Lung (tissue), 12 donors: ENCODE measurements around the gene LTF. TPM values are rescaled to one million over a fixed set of nuclear protein-coding genes. Genes with fewer than 3 reads are reported as not detected.

Source experiments
- ATAC-seq: fragments of 200-7000 bp; cut with Tn5 transposase; one replicate; pipeline ENCODE4 v1.9.1; 2020; ENCODE audit warnings: moderate number of reproducible peaks; ENCODE audit not compliant: insufficient read depth, low FRiP score
- DNase-seq, 3 donors: peaks; one replicate each; pipeline ENCODE4 v3.0.0-alpha.2; 2013 to 2017
- H3K27ac ChIP-seq, 2 donors: one replicate each; pipeline ENCODE4 v1.5.1; 2013; ENCODE audit warnings: mild to moderate bottlenecking in 2 of 2, moderate library complexity in 2 of 2, control low read depth in 1 of 2, inconsistent platforms in 1 of 2, low read depth in 1 of 2, low read length in 1 of 2
- H3K27me3 ChIP-seq, 3 donors: one replicate each; pipeline ENCODE4 v1.5.1; 2013; ENCODE audit warnings: low read length in 2 of 3; ENCODE audit not compliant: control insufficient read depth in 3 of 3, insufficient read depth in 3 of 3
- H3K36me3 ChIP-seq, 4 donors: one replicate each; pipeline ENCODE4 v1.5.1; 2013; ENCODE audit warnings: low read length in 4 of 4, mild to moderate bottlenecking in 1 of 4, moderate library complexity in 1 of 4; ENCODE audit not compliant: control insufficient read depth in 4 of 4, insufficient read depth in 4 of 4
- H3K4me1 ChIP-seq, 5 donors: one replicate each; pipeline ENCODE4 v1.5.1; 2013; ENCODE audit warnings: low read length in 5 of 5, mild to moderate bottlenecking in 2 of 5, moderate library complexity in 1 of 5; ENCODE audit not compliant: control insufficient read depth in 5 of 5, insufficient read depth in 5 of 5
- H3K4me3 ChIP-seq: one replicate; pipeline ENCODE4 v1.5.1; 2013; ENCODE audit warnings: mild to moderate bottlenecking, control low read depth, moderate library complexity
- H3K9ac ChIP-seq, 2 donors: one replicate each; pipeline ENCODE4 v1.5.1; 2013; ENCODE audit warnings: low read length in 2 of 2, control low read depth in 1 of 2; ENCODE audit not compliant: insufficient read depth in 1 of 2
- H3K9me3 ChIP-seq, 4 donors: one replicate each; pipeline ENCODE4 v1.5.1; 2013; ENCODE audit warnings: low read length in 3 of 4, mild to moderate bottlenecking in 1 of 4, moderate library complexity in 1 of 4; ENCODE audit not compliant: control insufficient read depth in 4 of 4, insufficient read depth in 3 of 4
- WGBS, 2 donors: extraction: QIAGEN DNeasy Blood & Tissue Kit; methylation state at CpG; one replicate each; pipeline ENCODE4 v1.1.7; 2013; 5-methylcytosine and 5-hydroxymethylcytosine counted together
- polyA plus RNA-seq, 2 donors: library from polyadenylated mRNA; stranded (reverse); fragments of 200-250 nt; gene quantifications; one replicate each; pipeline ENCODE4 v1.2.1, GENCODE V29; 2013
- total RNA-seq, 2 donors: library from RNA; depleted of rRNA in 1 of 2; stranded (reverse); fragments of >200 nt in 1 of 2; gene quantifications; one replicate each; pipeline ENCODE4 v1.2.1, GENCODE V29; 2014 to 2021
- TF ChIP-seq, protein P1 (sequence below): IDR thresholded peaks from 2 replicates; pipeline ENCODE4 v1.5.1; 2012; ENCODE audit warnings: mild to moderate bottlenecking; ENCODE audit errors: control extremely low read depth, extremely low read depth
- donor health status: control.
- donor health status: control.
- donor health status: Bipolar disorder and iron deficiency.
- donor health status: healthy.
- donor health status: DM: yes; HTN: yes; CAD: no.

Gene LTF
- total and polyA plus RNA-seq, 4 donors, result 12.9 to 188 (median 101) TPM

DNA sequence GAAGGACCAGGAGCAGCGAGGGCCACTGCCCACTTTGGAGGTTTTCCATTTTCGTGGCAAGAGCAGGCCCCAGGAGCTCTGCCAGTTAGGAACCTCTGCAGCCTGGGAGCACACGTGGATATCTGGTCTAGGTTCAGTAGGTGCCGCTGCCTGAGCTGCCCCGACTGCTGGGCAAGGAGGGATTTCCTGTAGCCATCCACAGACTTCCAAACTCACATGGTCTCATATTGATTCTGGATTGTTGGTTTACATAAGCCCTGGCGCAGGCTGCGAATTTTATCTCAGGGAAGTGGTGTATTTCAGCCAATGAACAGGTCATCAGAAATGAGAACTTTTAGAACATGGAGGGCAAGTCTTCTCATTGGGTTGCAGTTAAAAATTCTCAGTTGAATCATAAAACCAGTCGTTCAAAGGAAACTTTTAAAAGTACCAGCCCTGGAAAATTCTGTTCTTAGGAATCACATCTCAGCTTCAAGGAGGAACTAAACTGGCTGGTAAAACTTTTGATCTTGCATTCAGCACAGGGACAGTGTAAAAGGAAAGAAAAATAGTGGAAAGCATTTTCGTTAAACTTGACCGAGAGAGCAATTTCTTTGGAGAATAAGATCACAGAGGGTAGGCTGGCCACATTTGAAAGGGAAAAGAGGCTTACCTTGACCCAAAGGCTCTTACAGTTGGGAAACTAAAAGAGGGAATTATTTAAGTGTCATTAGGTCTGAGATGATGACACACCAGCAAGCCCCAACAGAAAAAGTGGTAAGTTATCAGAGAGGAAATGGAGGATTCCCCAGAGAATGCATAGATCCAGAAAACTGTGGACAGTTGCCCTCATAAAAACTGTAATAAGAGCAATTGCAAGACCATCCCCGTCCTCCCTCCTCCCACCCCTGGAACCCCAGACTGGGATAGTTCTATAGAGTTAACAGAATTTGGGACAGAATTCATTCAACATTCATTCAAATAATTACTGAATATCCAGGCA, 26.7 kb upstream of the LTF start:
- H3K9ac ChIP-seq, result no peak overlapping the region
- H3K4me1 ChIP-seq, result no peaks in the 10 kb centered on the region
- H3K4me3 ChIP-seq, result no peak overlapping the region
- DNase-seq (no peak), ATAC-seq (no peak)
- peaks cover 0 to 3% (median 0%) of the 10 kb centered on the region in 3 donors for H3K27me3 ChIP-seq
- TF ChIP-seq, protein P1, sequence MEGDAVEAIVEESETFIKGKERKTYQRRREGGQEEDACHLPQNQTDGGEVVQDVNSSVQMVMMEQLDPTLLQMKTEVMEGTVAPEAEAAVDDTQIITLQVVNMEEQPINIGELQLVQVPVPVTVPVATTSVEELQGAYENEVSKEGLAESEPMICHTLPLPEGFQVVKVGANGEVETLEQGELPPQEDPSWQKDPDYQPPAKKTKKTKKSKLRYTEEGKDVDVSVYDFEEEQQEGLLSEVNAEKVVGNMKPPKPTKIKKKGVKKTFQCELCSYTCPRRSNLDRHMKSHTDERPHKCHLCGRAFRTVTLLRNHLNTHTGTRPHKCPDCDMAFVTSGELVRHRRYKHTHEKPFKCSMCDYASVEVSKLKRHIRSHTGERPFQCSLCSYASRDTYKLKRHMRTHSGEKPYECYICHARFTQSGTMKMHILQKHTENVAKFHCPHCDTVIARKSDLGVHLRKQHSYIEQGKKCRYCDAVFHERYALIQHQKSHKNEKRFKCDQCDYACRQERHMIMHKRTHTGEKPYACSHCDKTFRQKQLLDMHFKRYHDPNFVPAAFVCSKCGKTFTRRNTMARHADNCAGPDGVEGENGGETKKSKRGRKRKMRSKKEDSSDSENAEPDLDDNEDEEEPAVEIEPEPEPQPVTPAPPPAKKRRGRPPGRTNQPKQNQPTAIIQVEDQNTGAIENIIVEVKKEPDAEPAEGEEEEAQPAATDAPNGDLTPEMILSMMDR, result no peak
- H3K9me3 ChIP-seq, result no peaks in the 10 kb centered on the region
- 80 to 87% methylated on average over 11 of the region's 11 CpGs for WGBS, 2 donors
- H3K27ac ChIP-seq, result no peak overlapping the region
- H3K36me3 ChIP-seq, result no peaks in the 10 kb centered on the region

- H3K27ac ChIP-seq, result no peak overlapping the region
Measured at GRCh38 chr3:46490338-46491084, 25.8 kb upstream of the LTF start.

GRCh38 chr3:46489875-46490274, 25.2 kb upstream of the LTF start:
- TF ChIP-seq, protein P1, result no peak
- Histone ChIP-seq H3K36me3 (no peaks in the 10 kb centered on the region), H3K4me1 (no peaks in the 10 kb centered on the region), H3K27me3 (peaks cover 0 to 3% (median 0%) of the 10 kb centered on the region in 3 donors), H3K9ac (no peak overlapping the region), H3K27ac (no peak overlapping the region), H3K9me3 (no peaks in the 10 kb centered on the region), H3K4me3 (no peak overlapping the region)
- DNase-seq (no peak), ATAC-seq (no peak)
- 41 to 67% methylated on average over 1 of the region's 1 CpG for WGBS, 2 donors

More at GRCh38 chr3:46490338-46491084, 25.8 kb upstream of the LTF start:
- H3K36me3 ChIP-seq, result no peaks in the 10 kb centered on the region
- ATAC-seq (no peak), DNase-seq (no peak)
- no peaks in the 10 kb centered on the region for H3K9me3 ChIP-seq
- H3K4me1 ChIP-seq, result no peaks in the 10 kb centered on the region
- TF ChIP-seq, protein P1, result no peak
- no peak overlapping the region for H3K9ac ChIP-seq
- no peak overlapping the region for H3K4me3 ChIP-seq
- 68 to 74% methylated on average over 6 of the region's 6 CpGs for WGBS, 2 donors
- peaks cover 0 to 3% (median 0%) of the 10 kb centered on the region in 3 donors for H3K27me3 ChIP-seq
